Activated CD4-positive, CD25-positive, alpha-beta regulatory T cell treated with anti-CD3 and anti-CD28 coated beads, Interleukin-2, amount 50 U/mL, for 24 hours (primary cell): ENCODE data around the gene TMTC1.
"Not testable (repeated sequence)": the region's sequence is repeated elsewhere in the genome, so short reads cannot be mapped to it uniquely, and the experiment has no call there.

Source experiments
- ATAC-seq, 2 donors: fragments of 150-1000 bp; cut with Tn5 transposase; one replicate each; pipeline ENCODE4 v1.10.0; 2021; ENCODE audit warnings: mild to moderate bottlenecking in 1 of 2, moderate library complexity in 1 of 2

The TMTC1 gene

DNA sequence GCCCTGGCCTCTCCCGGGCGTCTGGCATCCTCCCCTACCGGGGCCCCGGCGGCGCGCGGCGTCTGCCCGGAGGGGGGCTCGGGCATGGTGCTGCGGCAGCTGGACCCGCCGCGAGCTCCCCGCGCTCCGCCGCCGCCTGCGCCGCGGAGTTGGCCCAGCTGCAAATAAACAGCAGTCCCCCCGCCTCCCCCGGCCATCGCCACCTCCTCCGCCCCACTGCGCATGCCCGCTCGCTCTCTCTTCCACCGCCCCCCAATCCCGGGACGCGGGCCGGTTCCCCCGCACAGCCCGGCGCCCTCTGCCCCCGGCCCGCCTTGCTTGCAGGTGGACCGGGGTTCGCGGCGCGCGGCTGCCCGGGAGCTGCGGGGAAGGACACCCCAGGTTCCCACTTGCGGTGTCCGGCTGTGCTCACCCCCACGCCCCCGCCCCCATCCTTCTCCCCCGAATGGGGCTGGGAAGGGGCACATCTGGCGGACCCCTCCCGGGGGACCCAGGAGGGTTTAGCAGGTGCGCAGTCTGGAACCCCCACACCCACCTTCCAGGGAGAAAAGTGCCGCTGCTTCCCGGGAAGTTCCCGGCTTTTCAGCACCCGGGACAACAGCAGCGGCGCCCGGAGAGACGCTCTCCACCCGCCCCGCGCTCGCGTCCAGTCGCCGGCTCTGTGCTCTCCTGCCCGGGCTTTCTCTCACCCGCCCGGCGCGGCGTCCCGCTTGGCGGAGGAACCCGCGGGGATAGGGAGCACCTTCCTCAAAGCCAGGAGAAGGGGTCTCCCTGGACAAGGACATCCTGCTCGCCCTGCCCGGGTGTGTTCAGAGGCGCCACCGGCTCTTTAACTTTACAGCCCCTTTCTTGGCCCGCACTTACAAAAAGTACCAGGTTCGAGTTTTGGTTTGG lies at the start of gene TMTC1:
TMTC1 (minus strand) TSS at position 170 of the 894 bp plus-strand sequence. CDS start 191 bp downstream, outside the sequence.
- ATAC-seq, result no peak

GRCh38 chr12:29831173-29831572 lies 47.4 kb upstream of the TMTC1 start:
- ATAC-seq, result no peak

- ATAC-seq, result no peak
These were observed 46.6 kb upstream of the TMTC1 start for GRCh38 chr12:29830391-29830790.

- ATAC-seq, result no peak
These were observed 35.3 kb upstream of the TMTC1 start for GRCh38 chr12:29818916-29819623.

DNA sequence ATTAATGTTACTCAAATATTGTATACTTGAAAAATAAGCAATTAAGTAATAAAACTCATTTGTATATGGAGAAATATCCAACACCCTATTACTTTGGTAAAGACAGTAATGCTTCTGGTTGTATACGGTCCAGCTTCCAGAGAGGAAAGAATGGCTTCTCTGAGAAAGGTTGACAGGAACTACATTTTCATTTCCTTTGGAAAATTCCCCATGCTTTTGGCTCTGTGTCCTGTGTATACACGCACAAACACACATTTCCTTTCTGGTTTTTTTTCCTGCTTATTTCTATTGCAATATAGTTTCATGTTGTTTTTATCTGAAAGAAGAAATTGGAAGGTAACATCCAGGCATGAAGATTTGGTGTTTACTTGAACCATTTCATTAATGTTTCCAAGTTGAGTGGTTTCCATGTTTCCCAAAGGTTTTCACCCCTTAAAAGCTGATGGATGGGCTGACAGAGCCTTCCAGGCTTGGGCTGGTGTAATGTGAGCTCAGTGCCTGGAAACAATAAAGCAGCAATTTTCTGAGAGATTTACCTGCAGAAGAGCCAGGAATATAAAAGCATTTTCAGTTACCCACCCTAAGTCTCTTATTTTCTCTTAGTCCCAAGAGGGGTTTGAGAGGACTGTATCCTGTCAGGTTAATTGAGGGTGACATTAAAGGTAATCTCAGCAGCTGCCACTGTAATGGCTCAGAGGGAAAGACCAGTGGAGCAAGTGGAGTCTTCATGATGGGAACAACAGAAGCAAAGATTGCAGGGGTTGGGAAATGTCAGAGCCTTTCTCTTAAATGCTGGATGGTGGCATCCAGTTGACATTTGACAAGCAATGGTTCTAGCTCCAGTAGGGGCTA lies 33.4 kb upstream of the TMTC1 start:
- no peak for ATAC-seq

GRCh38 chr12:29809616-29810361 lies 26.0 kb upstream of the TMTC1 start:
- not testable (repeated sequence) for ATAC-seq

DNA sequence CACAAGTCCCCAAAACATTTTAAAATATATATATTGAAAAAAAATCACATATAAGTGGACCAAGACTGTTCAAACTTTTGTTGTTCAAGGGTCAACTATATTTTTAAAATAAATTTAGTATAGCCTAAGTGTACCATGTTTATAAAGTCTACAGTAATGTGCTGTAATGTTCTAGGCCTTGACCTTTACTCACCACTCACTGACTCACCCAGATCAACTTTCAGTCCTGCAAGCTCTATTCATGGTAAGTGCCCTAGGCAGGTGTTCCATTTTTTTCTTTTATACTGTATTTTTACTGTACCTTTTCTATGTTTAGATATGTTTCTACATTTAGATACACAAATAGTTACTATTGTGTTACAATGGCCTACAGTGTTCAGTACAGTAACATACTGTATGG lies 23.4 kb upstream of the TMTC1 start:
- no peak for ATAC-seq

DNA sequence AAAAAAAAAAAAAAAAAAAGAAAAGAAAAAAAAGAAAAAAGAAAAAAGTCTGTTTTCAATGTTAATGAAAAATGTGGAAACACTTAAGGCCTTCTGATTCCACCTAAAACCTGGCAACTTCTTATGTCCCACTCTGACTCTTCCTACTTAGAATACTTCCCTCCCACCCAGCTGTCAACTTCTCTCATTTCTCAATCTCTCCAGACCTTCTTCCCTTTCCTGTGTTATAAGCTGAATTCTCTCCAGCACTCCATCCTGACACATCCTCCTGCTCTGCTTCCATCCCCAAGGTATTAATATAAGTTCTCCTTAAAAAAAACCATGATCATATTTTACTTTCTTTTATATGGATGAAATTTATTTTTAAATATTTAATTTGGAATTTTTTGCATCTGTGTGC lies 20.3 kb upstream of the TMTC1 start:
- ATAC-seq, result no peak

GRCh38 chr12:29799591-29799990 lies 15.8 kb upstream of the TMTC1 start:
- no peak for ATAC-seq

GRCh38 chr12:29797565-29798355 lies 14.0 kb upstream of the TMTC1 start:
- no peak for ATAC-seq

DNA sequence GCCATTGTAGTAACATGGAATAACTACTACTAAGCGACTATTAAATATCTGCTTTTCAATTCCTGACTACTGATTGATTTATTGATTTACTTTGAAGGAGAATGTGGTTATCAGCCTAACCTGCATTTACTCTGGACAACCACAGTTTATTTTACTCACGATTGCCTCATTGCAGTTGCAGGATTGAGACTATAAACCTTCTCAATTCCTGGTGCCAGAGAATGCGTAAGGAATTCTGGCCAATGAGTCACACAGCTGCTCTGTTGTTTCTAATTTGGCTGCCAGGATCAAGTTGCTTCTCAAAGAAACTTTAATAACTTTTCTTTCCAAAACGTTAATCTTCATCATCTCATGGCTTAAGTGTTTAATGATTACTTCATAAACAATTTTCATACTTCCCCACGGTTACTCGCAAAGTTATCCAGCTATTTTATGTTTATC lies 13.1 kb upstream of the TMTC1 start:
- no peak for ATAC-seq

GRCh38 chr12:29795715-29796114 lies 12.0 kb upstream of the TMTC1 start:
- no peak for ATAC-seq

- no peak for ATAC-seq
These were observed 11.1 kb upstream of the TMTC1 start for GRCh38 chr12:29794862-29795261.

- no peak for ATAC-seq
These were observed 9.1 kb upstream of the TMTC1 start for GRCh38 chr12:29792853-29793252.

- ATAC-seq, result no peak
These were observed 8.4 kb upstream of the TMTC1 start for GRCh38 chr12:29792132-29792531.

DNA sequence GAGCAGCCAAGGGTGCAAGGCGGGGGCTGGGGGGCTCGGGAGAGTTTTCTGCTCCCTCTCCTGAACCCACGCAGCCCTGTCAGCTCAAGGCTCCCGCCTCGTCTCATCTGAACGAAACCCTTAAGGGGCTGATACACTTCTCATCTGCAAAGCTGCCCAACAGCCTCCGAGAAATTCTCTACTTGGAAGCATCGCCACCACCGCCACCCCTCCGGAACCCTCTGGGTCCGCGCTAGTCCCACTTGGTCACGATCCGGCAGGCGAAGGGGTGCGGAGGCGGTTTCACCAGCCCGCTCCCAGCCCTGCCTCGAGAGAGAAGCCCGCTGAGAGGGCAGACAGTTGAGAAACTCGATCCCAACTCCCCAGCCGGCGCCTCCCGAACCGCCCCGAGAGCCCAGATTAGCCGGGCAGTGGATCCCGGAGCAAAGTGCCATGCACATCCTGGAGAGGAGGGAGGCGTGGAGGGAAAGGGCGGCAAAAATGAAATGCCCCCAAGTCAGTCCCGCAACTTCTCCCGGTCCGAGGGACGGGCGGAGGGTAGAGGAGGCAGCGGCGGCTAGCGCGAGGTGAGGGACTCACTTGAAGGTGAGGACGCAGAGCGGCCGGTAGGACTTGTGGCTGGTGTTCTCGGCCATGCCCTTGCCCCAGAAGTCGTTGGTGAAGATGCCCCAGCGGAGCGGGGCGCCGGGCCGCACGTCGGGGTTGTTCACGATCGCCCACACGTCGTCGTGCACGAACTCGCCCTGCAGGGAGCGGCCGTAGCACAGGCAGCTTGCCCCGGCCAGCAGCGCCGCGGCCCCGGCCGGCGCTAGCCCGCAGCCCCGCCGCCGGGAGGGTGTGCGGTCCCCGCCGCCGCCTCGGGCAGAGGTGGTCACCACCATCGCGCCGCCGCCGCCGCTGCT lies 620 bp downstream of the TMTC1 start:
- ATAC-seq, result no peak

DNA sequence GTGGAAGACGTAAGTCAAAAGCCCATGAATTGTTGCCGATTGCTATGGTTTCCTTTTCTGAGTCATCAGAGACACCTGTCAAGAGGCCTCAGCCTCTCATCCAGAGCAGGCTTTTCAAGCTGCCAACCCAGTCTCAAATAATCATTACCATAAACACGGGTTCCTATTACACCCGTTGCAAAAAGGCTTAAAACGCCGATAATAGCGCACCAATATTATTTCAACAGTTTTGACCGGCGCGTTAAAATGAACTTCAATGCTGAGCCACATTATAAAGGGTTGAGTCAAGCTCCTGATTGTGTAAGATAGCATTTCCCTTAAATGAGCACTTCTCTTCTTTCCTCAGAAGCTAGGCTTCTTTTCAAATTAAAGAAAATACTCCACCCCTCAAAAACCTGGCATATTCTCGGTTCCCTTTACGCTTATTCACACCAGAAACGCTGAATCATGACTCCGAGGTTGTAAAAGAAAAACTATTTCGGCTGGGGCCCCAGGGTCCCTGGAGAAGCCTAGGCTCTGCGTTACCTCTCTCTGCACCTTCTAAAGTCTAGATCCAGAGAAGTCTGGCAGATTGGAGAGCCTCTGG lies 1.4 kb downstream of the TMTC1 start:
- peak in 1 of 2 donors; percentile 28 for ATAC-seq

DNA sequence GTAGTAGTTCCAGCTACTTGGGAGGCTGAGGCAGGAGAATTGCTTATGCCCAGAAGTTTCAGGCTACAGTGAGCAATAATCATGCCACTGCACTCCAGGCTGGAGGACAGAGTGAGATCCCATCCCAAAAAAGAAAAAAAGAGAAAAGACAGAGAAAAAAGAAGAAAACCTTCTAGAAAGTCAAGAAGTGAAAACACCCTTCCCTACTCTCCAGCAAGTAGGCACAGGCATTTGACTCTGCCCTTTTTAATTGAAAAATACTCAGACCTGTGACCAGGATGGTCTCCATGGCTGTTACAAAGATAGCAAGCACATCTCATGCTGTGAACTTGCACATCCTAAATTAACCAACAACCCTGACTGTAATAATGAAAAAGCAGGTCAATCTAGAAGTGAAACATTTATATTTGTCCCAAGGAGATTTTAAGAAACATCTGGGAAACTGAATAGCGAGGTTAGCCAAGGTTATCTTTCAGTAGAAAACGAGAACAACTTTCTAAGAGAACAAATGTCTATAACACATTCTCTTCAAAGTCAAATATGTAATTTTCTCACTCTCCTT lies 2.0 kb downstream of the TMTC1 start:
- ATAC-seq, result no peak

- no peak for ATAC-seq
These were observed 2.6 kb downstream of the TMTC1 start for GRCh38 chr12:29781188-29781587.

DNA sequence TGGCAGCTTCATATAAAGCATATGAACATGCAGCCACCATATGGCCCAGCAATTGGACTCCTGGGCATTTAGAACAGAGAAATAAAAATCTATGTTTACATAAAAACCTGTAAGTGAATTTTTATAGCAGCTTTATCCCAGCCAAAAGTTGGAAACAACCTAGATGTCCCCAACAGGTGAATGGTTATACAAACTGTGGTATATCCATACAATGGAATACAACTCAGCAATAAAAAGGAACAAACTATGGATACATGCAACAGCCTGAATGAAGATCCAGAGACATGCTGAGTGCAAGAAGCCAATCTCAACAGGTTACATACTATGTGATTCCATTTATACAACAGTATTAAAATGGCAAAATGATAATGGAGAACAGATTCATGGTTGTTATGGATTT lies 3.7 kb downstream of the TMTC1 start:
- ATAC-seq, result no peak
